NCI-H1105 (cell line): ENCODE measurements around the gene ZNF217.
"Not testable (repeated sequence)": the region's sequence is repeated elsewhere in the genome, so short reads cannot be mapped to it uniquely, and the experiment has no call there.

Experiments used
- DNase-seq: peaks from one replicate; lab custom pipeline; 2025; lab: John Stamatoyannopoulos, UW

ZNF217 gene

DNA sequence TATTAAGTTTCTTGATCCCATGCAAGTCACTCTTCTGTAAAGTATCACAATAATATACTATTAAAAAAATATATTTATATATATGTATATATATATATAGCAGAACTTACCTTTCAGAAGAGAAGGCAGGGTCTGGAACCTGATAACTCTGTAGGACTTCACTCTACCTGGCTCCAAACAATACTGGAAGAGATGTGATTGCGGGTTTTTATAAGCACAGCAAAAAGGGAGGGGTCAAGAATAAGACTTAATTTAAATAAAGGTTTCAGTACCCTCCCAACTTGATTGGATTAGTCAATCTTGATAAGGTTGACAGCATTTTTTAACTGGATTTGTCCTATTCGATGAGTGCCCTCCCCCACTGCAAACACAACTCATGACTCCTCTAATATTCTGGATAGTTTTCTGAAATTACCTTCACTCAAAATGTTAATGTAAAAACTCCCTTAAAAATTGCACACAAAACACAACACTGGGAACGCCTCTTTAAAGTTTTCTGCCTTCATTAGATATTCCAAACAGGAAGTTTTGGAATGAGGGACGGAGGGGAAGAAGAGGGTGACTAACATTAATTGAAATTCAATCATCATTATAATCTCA lies 4.0 kb upstream of the ZNF217 start:
- DNase-seq, result no peak

DNA sequence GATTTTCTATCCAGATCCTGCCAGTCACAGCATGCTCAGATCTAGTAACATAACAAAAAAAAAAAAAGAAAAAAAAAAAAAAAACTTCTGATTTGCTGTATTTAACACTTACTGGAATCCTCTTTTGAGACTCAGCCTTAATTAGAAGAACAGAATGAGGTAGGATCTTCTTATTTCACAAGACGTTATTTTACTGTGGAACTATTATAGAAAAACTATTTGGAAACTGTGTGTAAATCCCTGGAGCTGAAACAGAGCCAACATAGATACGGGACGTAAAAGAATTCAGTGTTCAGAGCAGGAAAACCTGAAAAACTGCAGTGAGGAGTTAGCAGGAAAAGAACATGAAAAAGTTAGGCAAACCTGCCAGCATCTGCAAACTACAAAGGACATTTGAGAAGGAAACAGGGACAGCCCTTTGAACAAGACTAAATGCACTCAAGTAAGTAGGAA lies 3.4 kb upstream of the ZNF217 start:
- DNase-seq, result no peak

DNA sequence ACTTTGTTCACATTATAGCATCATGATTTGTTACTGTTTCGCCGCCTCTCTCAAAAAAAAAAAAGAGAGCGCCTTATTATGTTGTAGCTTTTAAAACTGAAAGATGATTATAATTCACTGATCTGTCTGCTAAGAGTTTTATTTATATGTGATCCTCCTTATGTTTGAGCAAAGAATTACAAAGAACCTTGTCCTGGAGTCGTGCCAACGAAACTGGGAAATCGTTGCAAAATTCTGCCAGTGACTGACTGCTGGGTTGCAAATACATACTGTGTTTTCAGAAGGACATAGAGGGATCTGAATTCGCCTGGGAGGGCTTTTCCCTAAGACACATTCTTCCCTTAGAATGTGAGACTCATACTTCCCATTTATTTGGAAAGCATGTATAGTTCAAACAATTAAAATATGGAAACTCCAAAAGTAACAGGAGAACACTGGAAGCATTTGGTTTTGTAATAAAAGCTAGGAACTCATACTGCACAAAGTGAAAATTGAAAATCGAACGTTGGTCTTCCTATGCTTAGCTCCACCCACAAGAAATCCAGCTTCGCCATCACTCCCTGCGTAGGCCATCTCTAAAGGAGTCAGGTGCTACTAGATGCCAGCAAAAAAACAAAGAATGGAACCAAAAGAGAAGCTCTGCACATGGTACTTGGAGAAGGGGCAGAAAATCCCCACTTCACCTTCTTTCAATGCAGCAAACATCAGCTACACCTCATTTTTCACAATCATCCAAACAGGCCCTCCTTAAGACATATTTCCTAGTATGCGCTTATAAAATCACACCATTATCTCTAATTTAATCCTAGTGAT lies 2.8 kb upstream of the ZNF217 start:
- not testable (repeated sequence) for DNase-seq

DNA sequence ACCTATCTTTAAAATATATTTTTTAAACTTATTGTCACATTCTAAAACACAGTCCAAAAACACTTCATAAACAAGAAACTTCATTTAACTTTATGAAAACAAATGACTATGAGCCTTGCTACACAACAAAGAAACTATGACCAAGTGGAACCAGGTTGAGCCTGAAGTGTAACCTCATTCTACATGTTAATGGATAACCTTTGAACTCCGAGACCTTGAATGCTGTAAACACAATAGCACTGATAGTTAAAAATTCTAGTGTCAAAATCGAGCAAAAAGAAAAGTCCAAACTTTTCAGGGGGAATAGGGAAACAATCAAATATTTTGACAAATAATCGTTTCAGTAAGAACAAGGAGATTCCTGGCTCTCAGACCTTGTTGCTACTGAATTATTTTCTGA lies 2.1 kb upstream of the ZNF217 start:
- DNase-seq, result not testable (repeated sequence)

DNA sequence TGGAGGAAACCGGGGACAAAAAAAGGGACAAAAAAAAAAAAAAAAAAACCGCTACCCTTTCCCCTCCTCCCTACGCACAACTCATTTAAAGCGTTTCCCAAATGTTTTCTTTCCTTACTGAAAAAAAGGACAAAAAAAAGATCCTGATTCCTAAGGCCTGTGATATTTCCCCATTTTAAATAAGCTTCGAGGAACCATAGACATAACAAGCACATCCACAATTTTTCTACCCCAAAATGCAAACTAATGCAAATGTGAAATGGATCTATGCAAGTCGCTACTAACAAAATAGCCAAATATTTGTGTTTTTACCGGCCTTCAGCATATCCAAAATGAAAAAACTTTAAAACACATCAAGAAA lies 1.4 kb upstream of the ZNF217 start:
- DNase-seq, result no peak

DNA sequence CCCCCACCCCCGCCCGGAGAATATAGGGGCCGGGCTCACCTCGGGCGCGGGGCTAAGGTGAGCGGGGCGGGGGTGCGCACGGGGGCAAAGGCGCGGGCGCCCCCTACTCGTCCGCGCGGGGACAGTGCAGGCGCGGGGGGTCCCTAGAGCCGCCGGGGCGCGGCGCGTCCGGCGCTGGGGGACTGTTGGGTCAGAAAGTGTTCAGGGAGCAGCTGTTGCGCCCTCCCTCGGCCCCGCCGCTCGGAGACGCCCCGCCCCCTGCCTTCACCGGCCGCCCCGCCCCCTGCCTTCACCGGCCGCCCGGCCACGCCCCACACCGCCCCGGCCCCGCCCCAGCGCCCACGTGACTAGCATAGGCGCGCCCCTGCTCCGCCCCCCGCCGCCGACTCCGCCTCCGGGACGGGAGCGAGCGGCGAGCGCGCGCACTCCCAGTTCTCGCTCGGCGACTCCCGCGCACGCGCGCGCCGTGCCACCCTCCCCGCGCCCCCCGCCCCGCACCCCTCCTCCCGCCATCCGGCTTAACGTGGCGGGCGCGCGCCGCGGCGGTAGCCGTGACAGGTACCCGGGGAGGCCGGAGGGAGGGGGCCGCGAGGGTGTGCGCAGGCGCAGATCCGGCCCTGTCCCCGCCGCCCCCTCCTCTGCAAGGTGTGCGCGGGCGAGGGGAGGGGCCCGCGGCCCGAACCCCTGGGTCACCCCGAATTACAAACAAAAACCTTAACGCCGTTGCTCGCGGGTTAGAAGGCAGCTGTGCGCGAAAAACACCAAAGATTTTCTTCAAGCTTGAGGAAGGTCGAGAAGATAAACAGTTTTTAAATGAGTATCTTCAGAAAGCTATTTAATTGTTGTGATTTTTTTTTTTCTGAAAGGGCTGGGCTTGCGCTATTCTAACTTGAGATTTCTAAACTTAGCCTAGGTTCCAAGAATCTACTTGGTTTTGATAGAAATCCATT lies 704 bp upstream of the ZNF217 start:
- peak; percentile 96 for DNase-seq

DNA sequence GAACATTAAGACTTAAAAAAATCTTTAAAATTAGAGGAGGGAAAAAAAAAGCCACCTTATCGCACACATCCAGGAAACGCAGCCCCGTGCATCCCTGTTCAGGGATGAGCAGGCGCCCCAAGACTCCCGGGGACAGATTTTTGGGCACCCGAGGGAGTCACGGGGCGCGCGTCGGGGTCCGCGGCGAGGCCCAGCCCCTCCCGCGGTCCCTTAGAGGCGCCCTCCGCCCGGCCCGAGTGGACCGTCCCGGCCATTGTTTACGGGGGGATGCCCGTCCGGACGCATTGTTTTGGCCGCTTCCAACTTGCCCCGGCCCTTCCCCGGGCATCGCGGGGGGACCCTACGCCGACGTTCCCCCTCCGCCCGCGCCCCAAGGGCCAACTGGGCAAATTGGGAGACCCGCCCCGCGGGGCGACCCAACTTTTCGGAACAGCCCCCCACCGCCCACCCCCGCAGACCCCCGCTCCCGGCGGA lies 610 bp downstream of the ZNF217 start:
- no peak for DNase-seq

DNA sequence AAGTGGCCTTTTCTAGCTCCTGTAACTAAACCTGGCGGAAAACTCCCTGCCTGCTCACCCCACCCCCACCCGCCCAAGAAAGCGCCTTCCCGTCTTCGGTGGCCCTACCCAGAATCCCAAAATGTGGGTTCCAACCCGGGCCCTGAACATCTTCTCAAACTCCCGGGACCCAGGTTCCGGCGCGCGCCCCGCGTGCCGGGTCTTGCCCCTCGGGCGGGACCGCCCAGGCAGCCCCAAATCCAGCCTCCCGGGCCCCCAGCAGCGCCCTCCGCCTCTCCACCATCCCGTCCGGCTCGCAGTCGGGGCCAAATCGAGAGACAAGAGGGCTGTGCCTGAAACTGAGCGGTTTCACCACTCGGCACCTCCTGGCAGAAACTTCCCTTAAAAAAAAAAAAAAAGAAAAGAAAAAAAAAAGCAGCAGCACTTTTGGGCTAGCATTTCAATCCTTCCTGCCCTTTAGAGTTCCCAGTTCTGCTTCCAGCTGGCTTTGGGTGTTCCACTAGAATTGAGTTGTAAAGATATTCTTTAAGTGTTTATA lies 1.1 kb downstream of the ZNF217 start:
- not testable (repeated sequence) for DNase-seq

DNA sequence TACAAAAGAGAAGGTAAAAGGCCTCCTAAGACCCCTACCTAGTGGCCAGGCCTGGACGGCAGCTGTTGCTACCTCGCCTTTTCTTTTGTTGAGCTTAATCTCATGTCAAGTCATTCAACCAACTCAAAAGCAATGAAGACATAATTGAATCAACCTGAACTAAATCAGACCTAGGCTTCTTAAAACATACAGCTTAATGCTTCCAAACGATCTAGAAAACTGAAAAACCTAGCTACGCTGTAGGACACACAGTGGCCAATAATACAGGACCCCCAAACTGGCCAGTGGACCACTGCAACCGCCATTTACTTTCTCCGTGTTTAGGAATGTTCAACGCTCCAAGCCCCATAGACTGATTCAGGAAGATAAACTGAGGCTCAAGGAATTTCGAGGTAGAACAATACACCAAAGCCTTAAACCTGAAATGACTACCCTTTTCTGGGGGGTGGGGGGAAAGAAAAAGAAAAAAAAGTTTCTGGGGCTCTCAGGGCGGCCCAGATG lies 1.6 kb downstream of the ZNF217 start:
- not testable (repeated sequence) for DNase-seq

DNA sequence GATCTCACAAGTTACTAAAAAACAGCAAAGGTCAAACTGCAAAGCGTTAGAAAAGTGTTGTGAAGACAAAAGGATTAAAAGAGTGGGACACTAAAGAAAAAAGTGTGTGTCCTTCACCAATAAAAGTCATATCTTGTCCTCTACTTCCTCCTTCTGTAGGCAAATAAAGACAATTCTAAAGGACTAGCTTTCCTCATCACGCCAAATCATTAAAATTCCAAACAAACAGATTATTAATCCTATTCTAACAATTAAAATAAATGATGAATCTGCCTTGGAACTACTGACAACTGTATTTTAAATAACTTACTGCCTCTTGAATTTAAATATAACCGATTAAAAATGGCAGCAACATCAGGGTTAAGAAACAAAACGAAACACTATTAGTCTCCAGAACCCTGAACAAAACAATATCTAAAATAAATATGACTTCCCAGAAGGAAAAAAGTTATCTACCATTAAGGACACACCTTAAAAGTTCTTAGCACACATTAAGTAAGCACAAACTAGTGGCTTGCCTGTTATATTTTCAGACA lies 2.4 kb downstream of the ZNF217 start:
- DNase-seq, result not testable (repeated sequence)

DNA sequence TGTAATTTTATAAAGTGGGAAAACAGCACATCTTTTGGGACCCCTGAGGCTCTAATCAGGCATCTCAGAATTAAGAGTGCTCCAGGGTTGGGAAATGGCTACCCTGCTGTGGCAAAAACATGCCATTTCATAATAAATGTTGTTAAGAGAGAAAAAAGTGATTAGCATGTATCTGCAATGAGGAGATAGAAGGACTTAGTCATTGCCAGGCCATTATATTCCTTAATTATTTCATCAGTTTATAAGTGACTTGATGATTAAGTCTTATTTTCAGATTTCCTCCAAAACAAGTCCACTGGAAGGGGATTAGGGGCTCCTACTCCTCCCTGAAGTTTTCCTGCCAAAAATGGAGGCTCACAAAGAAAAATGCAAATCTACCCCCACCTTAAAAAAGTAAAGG lies 3.0 kb downstream of the ZNF217 start:
- DNase-seq, result not testable (repeated sequence)

DNA sequence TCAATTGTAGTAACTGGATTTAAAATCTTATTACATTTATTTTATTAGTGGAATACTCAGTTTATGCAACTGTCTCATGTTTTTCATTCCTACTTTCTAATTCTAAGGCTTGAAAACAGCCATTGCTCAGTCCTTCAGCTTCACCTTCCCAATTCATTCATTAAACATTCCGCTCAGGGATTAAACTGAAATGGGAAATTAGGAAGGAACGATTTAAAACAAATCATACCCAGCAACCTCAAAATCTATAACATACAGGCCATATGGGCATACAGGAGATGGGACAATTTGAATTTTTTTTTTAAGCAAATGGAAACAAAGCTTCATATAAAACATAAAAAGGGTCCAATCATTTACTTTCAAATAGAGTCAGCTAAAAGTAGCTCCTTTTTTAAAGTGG lies 3.5 kb downstream of the ZNF217 start:
- not testable (repeated sequence) for DNase-seq

DNA sequence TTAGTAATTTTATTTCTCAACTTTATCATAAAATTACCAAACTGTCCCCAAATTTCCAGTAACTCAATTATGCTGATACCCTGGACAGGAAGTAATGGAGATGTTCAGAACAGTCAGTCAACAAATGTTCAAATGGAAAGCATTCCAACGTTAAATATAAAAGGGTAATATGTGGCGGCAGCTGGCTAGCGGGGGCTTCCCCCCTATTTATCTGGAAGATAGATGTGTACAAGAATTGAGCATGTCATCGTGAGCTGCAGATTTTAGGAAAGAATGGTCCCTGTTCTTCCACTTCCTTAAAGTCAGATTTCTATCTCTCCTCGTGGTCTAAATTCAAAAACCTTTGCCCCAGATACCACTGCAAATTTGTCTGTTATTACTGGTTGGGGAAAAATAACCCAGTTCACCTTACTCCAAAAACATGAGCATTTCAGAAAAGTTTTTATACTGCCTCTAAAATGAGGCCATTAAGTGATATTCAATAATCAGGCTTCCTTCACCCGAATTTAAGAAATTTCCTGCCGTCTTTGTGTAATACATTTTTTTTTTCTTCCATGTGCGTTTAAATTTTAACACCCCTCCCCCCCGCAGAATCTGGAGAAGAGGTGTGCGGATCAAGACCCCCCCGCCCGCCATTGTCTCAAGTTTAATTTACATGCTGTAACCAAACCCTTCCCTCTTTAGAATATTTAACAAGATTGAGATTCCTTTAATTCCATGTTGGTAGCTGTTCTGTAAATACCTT lies 4.1 kb downstream of the ZNF217 start:
- DNase-seq, result not testable (repeated sequence)

DNA sequence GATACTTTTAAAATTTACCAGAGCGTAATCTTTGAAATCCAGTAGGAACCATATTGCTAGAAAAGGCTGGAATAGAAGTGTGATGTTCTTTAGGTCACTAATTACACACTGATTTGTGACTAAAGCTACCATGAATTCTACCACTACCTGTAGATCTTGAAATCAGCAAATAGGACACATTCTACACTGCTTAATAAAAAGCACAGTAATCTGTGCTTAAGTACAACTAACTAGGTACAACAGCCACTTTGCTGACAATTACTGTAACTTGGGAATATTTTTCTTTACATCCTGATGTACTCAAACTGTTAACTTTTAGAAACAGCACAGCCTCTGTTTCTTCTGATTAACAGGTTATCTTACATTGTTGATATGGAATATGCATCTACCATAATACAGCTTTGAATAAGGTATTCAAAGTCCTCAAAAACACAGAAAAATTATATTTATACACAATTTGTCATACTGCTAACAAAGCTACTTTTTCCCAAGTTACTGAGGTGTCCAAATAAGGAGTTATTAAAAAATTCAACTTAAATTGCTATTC lies 6.4 kb downstream of the ZNF217 start:
- DNase-seq, result not testable (repeated sequence)

DNA sequence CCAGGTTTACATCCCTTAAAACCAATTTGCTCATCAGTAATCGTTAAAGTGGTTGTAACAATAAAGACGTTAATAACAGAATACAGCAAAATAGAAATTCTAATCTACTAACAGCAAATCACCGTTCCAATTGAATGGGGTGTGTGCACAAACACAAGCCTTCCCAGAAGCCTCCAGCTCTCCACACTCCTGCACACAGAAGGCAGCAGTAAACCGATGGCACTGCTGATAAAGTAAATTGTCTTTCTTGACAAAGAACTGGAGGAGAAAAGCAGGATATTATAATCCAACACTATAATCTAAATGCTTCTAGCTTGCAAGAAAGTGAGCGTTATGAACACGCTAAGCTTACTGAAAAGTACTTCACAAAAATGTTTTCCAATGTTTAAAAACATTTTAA lies 7.0 kb downstream of the ZNF217 start:
- DNase-seq, result no peak

DNA sequence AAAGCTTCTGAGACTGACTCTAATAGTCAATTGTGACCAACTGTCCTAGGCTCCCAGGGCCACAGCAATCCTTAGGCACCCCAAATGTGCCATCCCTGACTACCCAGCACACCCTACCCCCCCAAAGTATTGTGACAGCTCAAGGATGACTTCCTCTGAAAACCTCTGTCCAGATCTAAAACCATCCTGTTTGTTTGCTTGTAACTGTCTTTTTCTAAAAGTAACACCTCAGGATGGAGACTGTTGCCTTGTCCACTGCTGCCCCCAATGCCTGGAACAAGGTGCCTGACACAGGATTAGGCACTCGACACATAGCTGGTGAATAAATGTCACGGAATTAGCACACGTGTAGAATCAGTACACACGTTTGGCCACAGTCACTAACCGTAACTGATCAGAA lies 7.7 kb downstream of the ZNF217 start:
- not testable (repeated sequence) for DNase-seq

DNA sequence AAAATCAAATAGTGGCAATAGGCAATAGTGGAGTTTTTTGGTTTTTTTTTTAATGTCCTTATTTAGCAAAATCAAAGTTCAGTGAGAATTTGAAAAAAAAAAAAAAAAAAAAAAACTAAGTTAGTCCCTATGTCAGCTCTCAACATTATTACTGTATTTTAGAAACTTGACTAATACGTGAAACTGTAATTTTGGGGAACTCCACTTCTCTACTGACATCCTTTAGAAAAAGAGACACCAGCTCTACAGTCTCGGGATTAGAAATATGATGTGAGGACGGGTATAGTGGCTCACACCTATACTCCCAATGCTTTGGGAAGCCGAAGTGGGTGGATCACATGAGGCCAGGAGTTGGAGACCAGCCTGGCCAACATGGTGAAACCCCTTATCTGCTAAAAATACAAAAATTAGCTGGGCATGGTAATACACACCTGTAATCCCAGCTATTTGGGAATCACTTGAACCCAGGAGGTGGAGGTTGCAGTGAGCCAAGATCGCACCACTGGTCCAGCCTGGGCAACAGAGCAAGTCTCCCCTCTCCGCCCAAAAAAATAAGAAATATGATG lies 8.6 kb downstream of the ZNF217 start:
- not testable (repeated sequence) for DNase-seq

DNA sequence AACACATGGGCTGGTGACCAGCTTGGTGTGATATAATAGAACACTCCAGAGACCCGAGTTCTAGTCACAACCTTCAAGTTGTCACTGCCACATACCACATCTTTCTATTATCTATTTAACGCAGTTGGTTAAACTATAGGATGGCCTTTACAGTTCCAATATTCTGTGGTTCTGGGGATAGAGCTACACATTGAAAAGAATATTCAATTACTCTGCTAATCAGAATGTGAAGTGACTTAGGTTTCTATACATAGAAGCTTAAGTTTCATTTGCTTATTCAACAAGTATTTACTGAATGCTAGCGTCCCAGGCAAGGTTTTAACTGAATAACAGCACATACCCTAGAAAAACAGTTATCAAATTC lies 9.1 kb downstream of the ZNF217 start:
- not testable (repeated sequence) for DNase-seq

DNA sequence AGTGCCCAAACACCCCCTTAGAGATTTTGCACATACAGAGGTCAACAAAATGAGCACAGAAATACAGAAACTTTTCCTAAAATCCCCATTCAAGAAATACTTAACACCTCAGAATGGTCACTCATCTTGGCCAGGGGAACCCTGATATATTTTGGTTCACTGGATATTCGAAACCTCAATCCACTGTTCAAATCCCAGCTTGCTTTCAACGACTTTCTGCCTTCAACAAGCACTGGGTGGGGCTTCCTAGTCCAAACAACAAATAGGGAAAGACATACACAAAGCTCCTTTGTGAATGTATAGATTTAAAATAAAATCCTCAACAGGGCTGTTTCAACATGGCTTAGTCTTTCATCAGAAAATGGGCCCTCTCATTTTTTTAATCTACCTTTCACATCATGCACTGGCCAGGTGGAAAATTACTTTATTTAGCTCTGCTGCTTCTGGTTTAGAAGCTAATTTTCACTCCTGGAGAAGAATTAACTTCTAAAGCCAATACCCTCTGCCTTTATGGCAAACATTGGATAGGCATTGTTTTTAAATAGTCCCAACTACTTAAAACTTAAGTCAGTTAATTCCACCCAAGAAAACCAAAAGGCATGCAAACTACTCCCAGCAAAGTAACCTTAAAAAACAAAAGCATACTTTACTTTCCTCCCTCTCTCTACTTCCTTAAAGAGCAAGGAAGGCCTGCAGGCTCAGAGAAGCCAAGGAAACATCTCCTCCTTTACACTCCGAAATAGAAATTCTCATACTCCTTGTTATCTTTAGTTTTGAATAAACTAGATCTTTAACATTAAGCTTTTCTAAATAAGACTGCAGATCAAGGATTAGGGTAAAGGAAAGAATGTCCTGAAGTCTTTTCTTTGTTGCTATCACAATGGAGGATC lies 9.7 kb downstream of the ZNF217 start:
- not testable (repeated sequence) for DNase-seq
